HG03175 (cell line): ENCODE measurements around the gene GPC5.
"Not testable (repeated sequence)": the region's sequence is repeated elsewhere in the genome, so short reads cannot be mapped to it uniquely, and the experiment has no call there.

Experiments
- ATAC-seq: cut with Tn5 transposase; IDR thresholded peaks from one replicate; pipeline ENCODE4 v1.9.1; 2021; ENCODE audit warnings: mild to moderate bottlenecking, moderate library complexity; ENCODE audit not compliant: unreplicated experiment

GPC5 gene

GRCh38 chr13:91368676-91369440, 29.6 kb upstream of the GPC5 start:
- ATAC-seq, result no peak

GRCh38 chr13:91369441-91369831, 29.0 kb upstream of the GPC5 start:
- no peak for ATAC-seq

- no peak for ATAC-seq
Observed at GRCh38 chr13:91370501-91370900, 27.9 kb upstream of the GPC5 start.

- no peak for ATAC-seq
Observed at GRCh38 chr13:91372911-91373310, 25.5 kb upstream of the GPC5 start.

GRCh38 chr13:91375116-91375729, 23.2 kb upstream of the GPC5 start:
- ATAC-seq, result peak; percentile 98

- no peak for ATAC-seq
Observed at GRCh38 chr13:91381371-91381770, 17.1 kb upstream of the GPC5 start.

GRCh38 chr13:91383836-91384235, 14.6 kb upstream of the GPC5 start:
- ATAC-seq, result no peak

GRCh38 chr13:91384896-91385295, 13.5 kb upstream of the GPC5 start:
- no peak for ATAC-seq

GRCh38 chr13:91389186-91389585, 9.2 kb upstream of the GPC5 start:
- no peak for ATAC-seq

GRCh38 chr13:91397595-91397994, 826 bp upstream of the GPC5 start:
- ATAC-seq, result no peak

- ATAC-seq, result no peak
Observed at GRCh38 chr13:91399189-91400062, 1.0 kb downstream of the GPC5 start.

GRCh38 chr13:91400063-91400399, 1.6 kb downstream of the GPC5 start:
- ATAC-seq, result no peak

GRCh38 chr13:91400671-91401070, 2.2 kb downstream of the GPC5 start:
- ATAC-seq, result no peak

GRCh38 chr13:91401920-91402319, 3.5 kb downstream of the GPC5 start:
- no peak for ATAC-seq

GRCh38 chr13:91405240-91405639, 6.8 kb downstream of the GPC5 start:
- ATAC-seq, result peak; percentile 85

- peak; percentile 57 for ATAC-seq
Observed at GRCh38 chr13:91406619-91407018, 8.2 kb downstream of the GPC5 start.

GRCh38 chr13:91408971-91409370, 10.6 kb downstream of the GPC5 start:
- ATAC-seq, result no peak

- not testable (repeated sequence) for ATAC-seq
Observed at GRCh38 chr13:91416579-91416978, 18.2 kb downstream of the GPC5 start.

- no peak for ATAC-seq
Observed at GRCh38 chr13:91417660-91418325, 19.4 kb downstream of the GPC5 start.

- ATAC-seq, result no peak
Observed at GRCh38 chr13:91426913-91427312, 28.5 kb downstream of the GPC5 start.

GRCh38 chr13:91438674-91439073, 40.3 kb downstream of the GPC5 start:
- not testable (repeated sequence) for ATAC-seq
